ENCODE measurements around the gene ERV3-1.
"Not testable (repeated sequence)": the region's sequence is repeated elsewhere in the genome, so short reads cannot be mapped to it uniquely, and the experiment has no call there.

ERV3-1 gene

GRCh38 chr7:65002972-65003585 lies 3.4 kb downstream of the ERV3-1 start:
- no peak overlapping the region for H3K27ac ChIP-seq

GRCh38 chr7:65001291-65001814 lies 5.1 kb downstream of the ERV3-1 start:
- no peak overlapping the region for H3K27ac ChIP-seq

More at GRCh38 chr7:65002972-65003585, 3.4 kb downstream of the ERV3-1 start:
- H3K4me3 ChIP-seq = no peak overlapping the region

DNA sequence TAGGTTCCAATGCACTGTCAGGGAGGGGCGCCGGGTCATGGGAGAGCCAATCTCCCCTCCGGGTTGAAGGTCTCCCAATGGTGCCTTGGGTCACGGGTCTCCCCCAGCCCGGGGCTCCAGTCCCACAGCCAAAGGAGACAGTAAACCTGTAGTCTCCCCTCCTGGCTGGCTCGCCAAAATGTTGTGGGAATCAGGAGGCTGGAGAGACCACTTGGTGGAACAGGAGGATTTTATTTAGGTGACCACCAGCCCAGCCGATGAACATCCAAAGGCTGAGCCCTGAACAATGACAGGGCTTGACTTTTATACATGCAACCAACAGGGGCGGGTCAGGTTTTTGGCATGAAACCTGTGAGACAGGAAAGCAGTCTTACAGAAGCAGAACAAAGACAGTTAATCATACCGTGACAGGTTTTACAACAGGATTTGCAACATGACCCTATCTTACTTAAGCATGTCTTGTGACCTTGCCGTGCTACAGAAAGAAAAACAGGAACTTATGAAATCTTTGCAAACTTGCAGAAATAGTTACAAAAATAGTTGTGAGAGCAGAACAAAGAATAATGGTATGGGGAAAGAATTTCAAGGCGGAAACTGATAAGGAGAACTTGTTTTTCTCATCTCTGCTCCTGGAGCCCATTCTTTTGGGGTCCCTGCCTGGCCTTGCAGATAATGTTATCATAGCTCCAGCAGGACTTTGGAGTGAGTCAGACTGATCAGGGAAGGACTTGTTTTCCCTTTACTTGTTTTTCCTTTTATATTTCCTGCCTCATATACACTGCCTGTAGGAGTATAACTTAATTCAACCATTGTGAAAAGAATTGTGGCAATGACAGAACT lies 7.1 kb downstream of the ERV3-1 start:
- peak overlapping the region in 15 of 21 experiments; percentile 9 to 74 (median 50) for H3K27ac ChIP-seq
- peak overlapping the region in 1 of 7 experiments; percentile 0 for H3K4me3 ChIP-seq

More at GRCh38 chr7:65001291-65001814, 5.1 kb downstream of the ERV3-1 start:
- no peak overlapping the region for H3K4me3 ChIP-seq

GRCh38 chr7:64998865-64999164 lies 7.7 kb downstream of the ERV3-1 start:
- peak overlapping the region in 15 of 21 experiments; percentile 8 to 74 (median 45) for H3K27ac ChIP-seq

DNA sequence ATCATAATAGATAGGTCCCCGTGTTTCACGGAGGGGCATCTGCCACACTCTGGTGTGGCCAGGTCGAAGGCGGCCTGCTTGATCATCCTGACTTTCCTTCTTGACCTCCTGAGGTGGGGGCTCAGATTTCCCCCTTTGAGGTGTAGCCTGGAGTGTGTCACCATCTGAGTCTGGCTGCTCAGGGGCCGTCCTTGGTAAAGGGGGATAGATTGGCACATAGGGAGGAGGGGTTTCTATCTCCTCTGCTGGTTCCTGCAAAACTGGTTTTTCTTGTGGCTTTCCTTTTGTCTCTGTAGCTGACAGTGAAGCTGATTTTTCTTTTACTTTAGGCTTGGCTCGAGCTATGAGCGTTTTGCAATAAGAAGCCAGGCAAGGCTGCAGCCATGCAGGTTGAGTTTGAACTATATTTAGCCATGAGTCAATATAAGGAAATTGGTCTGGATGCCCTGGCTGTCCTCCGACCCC lies 8.5 kb downstream of the ERV3-1 start:
- peak overlapping the region in 5 of 21 experiments; percentile 27 to 63 (median 39) for H3K27ac ChIP-seq
- no peak overlapping the region for H3K4me3 ChIP-seq

More at GRCh38 chr7:64998865-64999164, 7.7 kb downstream of the ERV3-1 start:
- peak overlapping the region in 1 of 7 experiments; percentile 0 for H3K4me3 ChIP-seq

GRCh38 chr7:64997164-64997908 lies 9.2 kb downstream of the ERV3-1 start:
- H3K27ac ChIP-seq = peak overlapping the region in 5 of 21 experiments; percentile 27 to 63 (median 39)

GRCh38 chr7:64996305-64996704 lies 10.2 kb downstream of the ERV3-1 start:
- Histone ChIP-seq H3K4me3 (no peak overlapping the region), H3K27ac (no peak overlapping the region)

More at GRCh38 chr7:64997164-64997908, 9.2 kb downstream of the ERV3-1 start:
- H3K4me3 ChIP-seq = no peak overlapping the region

DNA sequence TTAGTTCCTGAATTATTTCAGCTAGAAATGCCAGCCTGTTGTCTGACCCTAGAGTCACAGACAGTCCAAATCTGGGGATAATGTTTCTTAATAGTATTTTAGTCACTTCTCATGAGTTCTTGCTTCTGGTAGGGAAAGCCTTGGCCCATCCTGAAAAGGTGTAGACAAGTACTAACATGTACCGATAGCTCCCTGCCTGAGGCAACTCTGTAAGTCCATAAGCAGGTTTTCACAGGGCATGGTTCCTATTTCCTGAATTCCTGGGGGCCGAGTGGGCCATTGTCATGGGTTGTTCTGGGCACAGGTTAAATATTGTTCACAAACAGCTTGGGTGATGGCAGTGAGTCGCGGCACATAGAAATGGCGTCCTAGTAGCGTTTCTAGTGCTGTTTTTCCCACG lies 12.6 kb downstream of the ERV3-1 start:
- Histone ChIP-seq H3K4me3 (no peak overlapping the region), H3K27ac (no peak overlapping the region)

- Histone ChIP-seq H3K4me3 (no peak overlapping the region), H3K27ac (no peak overlapping the region)
Observed at GRCh38 chr7:64992971-64993370, 13.5 kb downstream of the ERV3-1 start.

GRCh38 chr7:64990936-64991335 lies 15.6 kb downstream of the ERV3-1 start, which contains the start of gene ZNF117:
TSS of gene ZNF117 (minus strand) at chr7:64991036.
- no peak within 1 kb of the TSS for H3K27ac ChIP-seq
- no peak within 1 kb of the TSS for H3K4me3 ChIP-seq

DNA sequence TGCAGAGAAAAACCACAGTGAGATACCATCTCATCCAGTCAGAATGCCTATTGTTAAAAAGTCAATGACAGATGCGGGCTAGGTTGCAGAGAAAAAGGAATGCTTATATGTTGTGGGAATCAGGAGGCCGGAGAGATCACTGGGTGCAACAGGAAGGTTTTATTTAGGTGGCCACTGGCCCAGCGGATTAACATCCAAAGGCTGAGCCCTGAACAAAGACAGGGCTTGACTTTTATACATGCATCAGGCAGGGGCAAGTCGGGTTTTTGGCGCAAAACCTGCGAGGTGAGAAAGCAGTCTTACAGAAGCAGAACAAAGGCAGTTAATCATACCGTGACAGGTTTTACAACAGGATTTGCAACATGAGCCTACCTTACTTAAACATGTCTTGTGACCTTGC lies 16.3 kb downstream of the ERV3-1 start:
- no peak overlapping the region for H3K4me3 ChIP-seq
- no peak overlapping the region for H3K27ac ChIP-seq

DNA sequence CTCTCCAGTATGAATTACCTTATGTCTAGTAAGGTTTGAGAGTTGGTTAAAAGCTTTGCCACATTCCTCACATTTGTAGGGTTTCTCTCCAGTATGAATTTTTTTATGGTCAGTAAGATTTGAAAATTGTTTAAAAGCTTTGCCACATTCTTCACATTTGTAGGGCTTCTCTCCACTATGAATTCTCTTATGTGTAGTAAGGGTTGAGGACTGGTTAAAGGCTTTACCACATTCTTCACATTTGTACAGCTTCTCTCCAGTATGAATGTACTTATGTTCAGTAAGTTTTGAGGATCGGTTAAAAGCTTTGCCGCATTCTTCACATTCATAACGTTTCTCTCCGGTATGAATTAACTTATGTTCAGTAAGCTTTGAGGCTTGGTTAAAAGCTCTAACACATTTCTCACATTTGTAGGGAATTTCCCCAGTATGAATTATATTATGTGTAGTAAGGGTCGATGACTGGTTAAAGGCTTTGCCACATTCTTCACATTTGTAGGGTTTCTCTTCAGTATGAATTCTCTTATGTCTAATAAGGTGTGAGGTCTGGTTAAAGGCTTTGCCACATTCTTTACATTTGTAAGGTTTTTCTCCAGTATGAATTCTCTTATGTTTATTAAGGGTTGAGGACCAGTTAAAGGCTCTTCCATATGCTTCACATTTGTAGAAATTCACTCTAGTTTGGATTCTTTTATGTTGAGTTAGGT lies 27.8 kb downstream of the ERV3-1 start:
- Histone ChIP-seq H3K27ac (no peak overlapping the region), H3K4me3 (no peak overlapping the region)

DNA sequence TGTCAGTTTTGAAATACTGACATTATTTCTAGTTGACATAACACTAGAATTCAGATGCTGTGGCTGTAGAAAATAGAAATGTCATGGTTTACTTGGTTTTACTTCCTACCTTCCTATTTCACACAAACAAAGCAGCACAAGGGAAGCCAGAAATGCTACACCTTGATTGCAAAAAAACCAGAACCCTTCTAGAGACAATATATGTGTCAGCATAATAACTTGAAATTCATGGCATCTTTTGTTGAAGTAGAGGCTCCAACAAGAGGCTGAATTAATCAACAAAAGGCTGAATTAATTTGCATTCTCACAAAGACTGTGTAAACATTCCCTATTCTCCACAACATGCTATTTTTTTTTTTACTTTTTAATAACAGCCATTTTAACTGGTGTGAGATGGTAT lies 40.9 kb downstream of the ERV3-1 start:
- H3K27ac ChIP-seq = no peak overlapping the region
- no peak overlapping the region for H3K4me3 ChIP-seq

DNA sequence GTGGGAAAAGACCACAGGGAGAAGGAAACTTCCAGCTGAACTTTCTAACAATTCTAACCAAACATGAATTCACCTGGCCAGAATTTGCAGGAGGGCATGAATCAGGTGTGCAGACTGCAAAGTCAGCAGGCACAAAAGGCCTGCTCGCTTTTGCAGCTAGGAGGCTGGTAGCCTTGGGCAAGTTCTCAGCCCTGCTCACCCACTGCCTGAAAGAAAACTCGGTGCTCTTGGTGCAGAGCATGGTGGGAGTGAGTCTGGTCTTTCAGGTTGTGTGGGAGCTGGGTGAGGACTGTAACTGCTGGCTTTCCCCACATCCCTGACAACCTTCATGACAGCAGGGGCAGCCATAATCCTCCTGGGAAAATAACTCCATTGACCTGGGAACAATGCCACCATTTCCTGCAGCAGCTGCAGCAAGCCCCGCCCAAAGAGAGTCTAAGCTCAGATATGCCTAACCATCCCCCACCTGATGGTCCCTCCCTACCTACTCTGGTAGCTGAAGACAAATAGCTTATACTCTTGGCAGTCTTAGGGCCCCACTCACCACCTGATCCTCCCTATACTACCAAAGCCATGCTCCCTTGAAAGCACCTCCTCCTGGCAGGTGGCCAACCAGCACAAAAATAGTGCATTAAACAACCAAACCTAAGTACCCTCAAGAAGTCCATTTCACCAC lies 47.3 kb downstream of the ERV3-1 start:
- H3K27ac ChIP-seq = no peak overlapping the region
- H3K4me3 ChIP-seq = no peak overlapping the region

DNA sequence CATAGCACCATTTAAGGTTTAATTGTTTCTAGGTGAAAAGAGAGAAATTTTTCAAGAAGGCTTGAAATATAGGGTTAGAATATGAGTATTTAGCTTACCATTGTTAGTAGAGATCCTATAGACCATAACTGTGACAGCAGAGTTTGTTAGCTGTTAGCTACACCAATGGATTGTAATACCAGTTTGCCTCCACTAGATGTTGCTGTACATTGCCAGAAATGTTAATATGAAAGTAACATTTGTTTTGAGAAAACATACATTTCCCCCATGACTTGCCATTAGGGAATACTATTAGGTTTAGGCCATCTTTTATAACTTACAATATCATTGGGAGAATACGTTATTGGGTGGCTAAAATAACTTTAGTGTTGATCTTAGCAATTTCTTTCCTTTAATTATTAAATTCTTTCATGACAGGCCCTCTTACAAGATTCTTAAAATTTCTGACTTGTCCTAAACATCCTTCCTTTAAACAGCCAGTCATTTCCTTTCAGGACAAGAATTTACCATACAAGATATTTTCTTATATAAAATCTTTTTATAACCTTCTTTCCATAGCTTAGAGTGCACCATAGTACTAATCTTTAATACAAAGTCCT lies 55.1 kb downstream of the ERV3-1 start:
- Histone ChIP-seq H3K4me3 (no peak overlapping the region), H3K27ac (no peak overlapping the region)

DNA sequence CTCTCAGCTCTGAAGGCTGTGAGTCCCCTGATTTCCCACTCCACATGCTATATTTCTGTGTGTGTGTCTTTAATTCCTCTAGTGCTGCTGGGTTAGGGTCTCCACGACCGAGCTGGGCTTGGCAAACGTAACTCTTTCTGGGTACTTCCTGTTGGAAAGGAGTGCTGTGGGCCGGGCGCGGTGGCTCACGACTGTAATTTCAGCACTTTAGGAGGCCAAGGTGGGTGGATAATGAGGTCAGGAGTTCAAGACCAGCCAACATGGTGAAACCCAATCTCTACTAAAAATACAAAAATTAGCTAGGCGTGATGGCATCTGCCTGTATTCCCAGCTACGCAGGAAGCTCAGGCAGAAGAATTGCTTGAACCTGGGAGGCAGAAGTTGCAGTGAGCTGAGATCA lies 55.8 kb downstream of the ERV3-1 start:
- not testable (repeated sequence) for H3K27ac ChIP-seq, H3K4me3 ChIP-seq

DNA sequence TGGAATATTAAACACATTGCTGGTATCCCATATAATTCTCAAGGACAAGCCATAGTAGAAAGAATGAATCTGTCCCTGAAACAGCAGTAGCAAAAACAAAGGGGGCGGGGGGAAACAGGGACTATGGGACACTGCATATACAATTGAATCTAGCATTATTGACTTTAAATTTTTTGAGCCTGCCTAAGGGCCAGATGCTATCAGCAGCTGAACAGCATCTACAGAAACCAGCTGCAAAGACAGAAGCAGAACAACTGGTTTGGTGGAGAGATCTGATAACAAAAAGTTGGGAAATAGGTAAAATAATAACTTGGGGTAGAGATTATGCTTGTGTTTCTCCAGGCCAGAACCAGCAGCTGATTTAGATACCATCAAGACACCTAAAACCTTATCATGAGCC lies 57.7 kb downstream of the ERV3-1 start:
- H3K27ac ChIP-seq = peak overlapping the region in 2 of 21 experiments; percentile 26 to 41
- H3K4me3 ChIP-seq = not testable (repeated sequence)

DNA sequence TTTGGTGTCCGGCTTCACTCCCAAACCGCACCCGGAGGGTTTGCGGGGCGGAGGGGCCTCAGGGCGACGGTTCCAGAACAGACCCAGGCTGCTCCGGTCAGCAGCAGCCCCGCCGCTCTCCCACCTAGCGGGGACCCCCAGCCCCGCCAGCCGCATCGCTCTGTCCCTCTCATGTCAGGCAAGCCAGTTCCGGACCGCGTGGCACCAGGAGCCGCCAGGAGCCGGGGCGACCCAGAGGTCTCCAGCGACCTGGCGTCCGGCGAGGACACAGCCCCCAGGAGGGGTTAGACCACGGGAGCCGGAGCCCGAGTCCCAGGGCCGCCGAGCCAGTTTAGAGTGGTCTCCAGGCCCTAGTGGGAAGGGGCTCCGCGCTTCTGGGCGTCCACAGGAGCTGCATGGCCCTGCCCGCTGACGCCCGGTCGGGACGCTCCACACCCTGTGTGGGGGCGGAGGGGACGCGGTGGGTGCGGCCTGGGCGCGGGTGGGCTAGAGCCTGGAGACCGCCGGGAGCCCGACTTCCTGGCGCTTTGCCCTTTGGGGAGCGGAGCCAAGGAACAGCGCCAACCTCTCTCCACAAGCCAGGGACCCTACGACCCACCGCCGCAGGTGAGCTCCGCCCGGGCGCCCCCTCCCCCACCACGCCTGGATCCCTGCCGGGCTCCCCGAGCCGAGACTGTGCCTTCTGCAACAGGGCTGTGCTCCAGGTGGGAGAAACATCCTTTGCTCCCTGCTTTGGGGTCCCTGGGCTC lies 59.1 kb downstream of the ERV3-1 start:
- Histone ChIP-seq H3K27ac (peak overlapping the region in 17 of 21 experiments; percentile 4 to 83 (median 59)), H3K4me3 (peak overlapping the region; percentile 11 to 45 (median 22))

Data from skin epidermis (tissue), 12 donors.